Heart left ventricle (tissue), 13 donors: Measurements from ENCODE around the gene ZDHHC22.
A peak's percentile ranks its signal among the peaks of the same experiment; 100 is the strongest.

Source experiments
- CTCF ChIP-seq, 12 donors: fragments of 200-600 bp; sonication (generic) in 4 of 12; IDR thresholded peaks; one replicate each; pipeline versions ENCODE4 v1.5.0 to v1.8.0; 2018 to 2022; ENCODE audit warnings: antibody characterized with exemption in 12 of 12, mild to moderate bottlenecking in 5 of 12
- POLR2A ChIP-seq, 2 donors: fragments of 450-650 bp; IDR thresholded peaks; one replicate each; pipeline ENCODE4 v1.6.1; 2017; ENCODE audit warnings: antibody characterized with exemption in 2 of 2, mild to moderate bottlenecking in 2 of 2, moderate library complexity in 2 of 2
- donor health status: ischemic (EF 13 %, LVEDD 7.1; RV severe dilation, severe dysfunction).
- donor health status: DM: no; HTN: yes; CAD: no.
- donor health status: DM: no; HTN: no; CAD: no.
- donor health status: ischemic (EF 25% LVEDD 6.9; RV normal size, moderate dysfunction).
- donor health status: ischemic (EF 25% LVEDD 5.7; RV mildly dilated, moderate dysfunction).
- donor health status: ischemic (EF 35%, LVEDD 5.7; RV mildly dilated, moderate dysfunction).
- donor health status: nonischemic (EF 11% LVEDD 7.7; RV severe dilation, severe dysfunction).
- donor health status: DM: yes; HTN: yes; CAD: no.
- donor health status: PGD.
- donor health status: ischemic (EF 29% LVEDD 5.4; RV normal size, mild dysfunction).
- donor health status: nonischemic (EF 23%, LVEDD 6.1; RV moderate dilation, normal function).

- peak in 11 of 12 donors; percentile 31 to 91 (median 66) for TF ChIP-seq CTCF (IDR thresholded peaks at IDR 0.05)
- no peak for TF ChIP-seq POLR2A (IDR thresholded peaks at IDR 0.05)
These were observed 17.0 kb downstream of the ZDHHC22 start for GRCh38 chr14:77124345-77125280.
